SJCRH30 (cell line): Measurements from ENCODE around the gene ETV3. TPM values are rescaled to one million over a fixed set of nuclear protein-coding genes. Genes with fewer than 3 reads are reported as not detected.

Experiments used
- DNase-seq, 2 experiments: peaks; one replicate each; pipeline ENCODE4 v3.0.0-alpha.2; 2015 to 2020
- H3K27ac ChIP-seq: fragments of 250-450 bp; sonication (Bioruptor Pico); 2 replicates; pipeline ENCODE4 v1.5.1; 2020; ENCODE audit warnings: mild to moderate bottlenecking, moderate library complexity
- H3K27me3 ChIP-seq: fragments of 250-450 bp; sonication (Bioruptor Pico); 2 replicates; pipeline ENCODE4 v1.5.1; 2020; ENCODE audit warnings: mild to moderate bottlenecking, moderate library complexity
- H3K36me3 ChIP-seq: fragments of 250-450 bp; sonication (Bioruptor Pico); 2 replicates; pipeline ENCODE4 v1.5.1; 2020; ENCODE audit warnings: mild to moderate bottlenecking, moderate library complexity
- H3K4me1 ChIP-seq: fragments of 250-450 bp; sonication (Bioruptor Pico); 2 replicates; pipeline ENCODE4 v1.5.1; 2020; ENCODE audit warnings: mild to moderate bottlenecking, moderate library complexity
- H3K4me3 ChIP-seq: fragments of 250-450 bp; sonication (Bioruptor Pico); 2 replicates; pipeline ENCODE4 v1.5.1; 2020; ENCODE audit warnings: mild to moderate bottlenecking, moderate library complexity
- H3K9me3 ChIP-seq: fragments of 250-450 bp; sonication (Bioruptor Pico); replicated peaks from 2 replicates; pipeline ENCODE4 v1.5.1; 2020; ENCODE audit warnings: mild to moderate bottlenecking, moderate library complexity
- total RNA-seq: library from RNA; depleted of rRNA; stranded (reverse); fragments of >200 nt; shearing (Covaris generic); gene quantifications from 2 replicates; pipeline ENCODE4 v1.2.3, GENCODE V29; 2014; rRNA removed

ETV3 gene
- total RNA-seq, 1 experiment from 2014 or later = 12.5 TPM

DNA sequence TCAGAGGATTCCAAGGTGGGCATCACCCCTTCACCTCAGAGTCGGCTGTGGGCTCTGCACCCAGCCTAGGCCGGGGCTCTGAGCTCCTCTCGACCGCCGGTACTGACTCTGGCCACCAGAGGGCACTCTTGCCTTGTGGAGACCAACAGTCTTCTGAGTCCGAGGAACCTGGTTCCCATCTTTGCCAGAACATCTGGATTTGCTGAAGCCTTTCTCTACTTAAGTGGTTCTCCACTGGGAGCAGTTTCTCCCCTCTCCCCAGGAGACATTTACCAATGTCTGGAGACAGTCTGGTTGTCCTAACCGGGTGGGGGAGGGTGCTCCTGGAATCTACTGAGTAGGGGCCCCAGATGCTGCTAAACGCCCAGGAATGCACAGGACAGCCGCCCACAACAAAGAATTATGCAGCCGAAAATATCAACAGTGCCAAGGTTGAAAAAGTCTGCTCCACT is 48.0 kb downstream of the ETV3 start:
- DNase-seq = peak; percentile 73 to 87
- Histone ChIP-seq H3K4me3 (no peak overlapping the region), H3K9me3 (no peaks in the 10 kb centered on the region), H3K27me3 (peaks cover 10% of the 10 kb centered on the region), H3K27ac (no peak overlapping the region), H3K36me3 (no peaks in the 10 kb centered on the region), H3K4me1 (no peaks in the 10 kb centered on the region)

DNA sequence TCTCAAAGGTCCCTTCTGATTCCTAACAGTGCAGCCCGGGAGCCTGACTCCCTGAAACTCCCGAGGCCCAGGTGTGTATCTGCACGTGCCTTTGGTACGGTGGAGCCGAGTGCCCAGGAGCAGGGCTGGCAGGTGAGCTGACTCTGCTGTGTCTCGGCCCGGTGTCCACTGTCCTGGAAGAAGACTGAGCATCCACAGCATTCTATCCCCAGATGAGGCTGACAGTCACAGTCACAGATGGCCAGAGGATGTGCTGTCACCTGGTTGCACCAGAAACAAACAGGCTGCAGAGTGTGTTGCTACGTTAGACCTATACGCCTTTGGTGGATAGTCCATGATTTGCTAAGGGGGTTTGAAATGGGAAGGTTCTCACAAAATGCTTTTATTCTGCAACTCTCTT is 48.4 kb downstream of the ETV3 start:
- no peak overlapping the region for H3K4me3 ChIP-seq
- H3K4me1 ChIP-seq = no peaks in the 10 kb centered on the region
- no peaks in the 10 kb centered on the region for H3K9me3 ChIP-seq
- no peak for DNase-seq
- H3K27ac ChIP-seq = no peak overlapping the region
- H3K27me3 ChIP-seq = peaks cover 10% of the 10 kb centered on the region
- H3K36me3 ChIP-seq = no peaks in the 10 kb centered on the region

GRCh38 chr1:157088607-157089006 is 49.6 kb downstream of the ETV3 start:
- no peaks in the 10 kb centered on the region for H3K4me1 ChIP-seq
- no peak overlapping the region for H3K27ac ChIP-seq
- H3K9me3 ChIP-seq = no peaks in the 10 kb centered on the region
- peaks cover 10% of the 10 kb centered on the region for H3K27me3 ChIP-seq
- H3K36me3 ChIP-seq = no peaks in the 10 kb centered on the region
- DNase-seq = no peak
- H3K4me3 ChIP-seq = no peak overlapping the region

- peaks cover 10% of the 10 kb centered on the region for H3K27me3 ChIP-seq
- no peaks in the 10 kb centered on the region for H3K36me3 ChIP-seq
- H3K4me3 ChIP-seq = no peak overlapping the region
- no peaks in the 10 kb centered on the region for H3K9me3 ChIP-seq
- DNase-seq = no peak
- H3K4me1 ChIP-seq = no peaks in the 10 kb centered on the region
- H3K27ac ChIP-seq = no peak overlapping the region
Measured at GRCh38 chr1:157087030-157087429, 51.2 kb downstream of the ETV3 start.

GRCh38 chr1:157086299-157086698 is 51.9 kb downstream of the ETV3 start:
- H3K9me3 ChIP-seq = no peaks in the 10 kb centered on the region
- peaks cover 10% of the 10 kb centered on the region for H3K27me3 ChIP-seq
- H3K4me1 ChIP-seq = no peaks in the 10 kb centered on the region
- DNase-seq = no peak
- H3K36me3 ChIP-seq = no peaks in the 10 kb centered on the region
- H3K4me3 ChIP-seq = no peak overlapping the region
- no peak overlapping the region for H3K27ac ChIP-seq

DNA sequence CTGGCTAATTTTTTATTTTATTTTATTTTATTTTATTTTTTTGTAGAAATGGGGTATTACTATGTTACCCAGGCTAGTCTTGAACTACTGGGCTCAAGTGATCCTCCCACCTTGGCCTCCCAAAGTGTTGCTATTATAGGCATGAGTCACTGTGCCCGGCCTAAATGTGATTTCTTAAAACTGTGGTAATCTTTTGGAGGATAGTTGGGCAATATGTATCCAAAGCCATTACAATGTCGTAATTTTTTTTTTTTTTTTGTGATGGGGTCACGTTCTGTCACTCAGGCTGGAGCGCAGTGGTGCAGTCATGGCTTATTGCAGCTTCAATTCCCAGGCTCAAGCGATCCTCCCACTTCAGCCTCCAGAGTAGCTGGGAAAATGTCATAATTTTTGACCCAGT is 52.8 kb downstream of the ETV3 start:
- no peak for DNase-seq
- Histone ChIP-seq H3K27ac (no peak overlapping the region), H3K9me3 (no peaks in the 10 kb centered on the region), H3K4me1 (no peaks in the 10 kb centered on the region), H3K27me3 (peaks cover 10% of the 10 kb centered on the region), H3K36me3 (no peaks in the 10 kb centered on the region), H3K4me3 (no peak overlapping the region)

- H3K36me3 ChIP-seq = no peaks in the 10 kb centered on the region
- H3K9me3 ChIP-seq = no peaks in the 10 kb centered on the region
- H3K27ac ChIP-seq = no peak overlapping the region
- no peak overlapping the region for H3K4me3 ChIP-seq
- H3K27me3 ChIP-seq = peaks cover 8% of the 10 kb centered on the region
- no peaks in the 10 kb centered on the region for H3K4me1 ChIP-seq
- DNase-seq = no peak
Measured at GRCh38 chr1:157084720-157085119, 53.5 kb downstream of the ETV3 start.

- H3K9me3 ChIP-seq = no peaks in the 10 kb centered on the region
- H3K27me3 ChIP-seq = 0 out of 2 replicates have a peak, but pooled peaks cover 2% of the 10 kb centered on the region
- no peaks in the 10 kb centered on the region for H3K4me1 ChIP-seq
- no peak overlapping the region for H3K4me3 ChIP-seq
- H3K27ac ChIP-seq = no peak overlapping the region
- DNase-seq = no peak
- no peaks in the 10 kb centered on the region for H3K36me3 ChIP-seq
Measured at GRCh38 chr1:157081707-157082106, 56.5 kb downstream of the ETV3 start.

DNA sequence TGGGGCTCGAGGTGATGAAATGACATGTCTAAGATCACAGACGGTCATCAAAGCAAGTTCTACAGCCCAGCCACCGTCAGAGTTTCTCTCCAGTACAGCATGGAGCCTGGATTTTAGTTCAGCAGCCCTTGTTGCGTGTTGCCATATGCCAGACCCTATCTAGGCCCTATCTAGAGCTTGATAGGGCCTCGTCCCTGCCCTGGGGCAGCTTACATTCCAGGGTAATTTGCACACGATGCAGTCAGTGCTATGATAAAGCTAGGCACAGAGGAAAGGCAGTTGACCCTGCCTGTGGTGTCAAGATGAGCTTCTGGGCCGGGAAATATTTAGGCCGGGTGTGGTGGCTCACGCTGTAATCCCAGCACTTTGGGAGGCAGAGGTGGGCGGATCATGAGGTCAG is 57.5 kb downstream of the ETV3 start:
- Histone ChIP-seq H3K9me3 (no peaks in the 10 kb centered on the region), H3K36me3 (no peaks in the 10 kb centered on the region), H3K27ac (no peak overlapping the region), H3K27me3 (no peaks in the 10 kb centered on the region), H3K4me3 (no peak overlapping the region), H3K4me1 (no peaks in the 10 kb centered on the region)
- DNase-seq = no peak

GRCh38 chr1:157077394-157077793 is 60.8 kb downstream of the ETV3 start:
- H3K9me3 ChIP-seq = no peaks in the 10 kb centered on the region
- no peaks in the 10 kb centered on the region for H3K27me3 ChIP-seq
- H3K4me3 ChIP-seq = no peak overlapping the region
- no peaks in the 10 kb centered on the region for H3K36me3 ChIP-seq
- no peaks in the 10 kb centered on the region for H3K4me1 ChIP-seq
- DNase-seq = no peak
- no peak overlapping the region for H3K27ac ChIP-seq

DNA sequence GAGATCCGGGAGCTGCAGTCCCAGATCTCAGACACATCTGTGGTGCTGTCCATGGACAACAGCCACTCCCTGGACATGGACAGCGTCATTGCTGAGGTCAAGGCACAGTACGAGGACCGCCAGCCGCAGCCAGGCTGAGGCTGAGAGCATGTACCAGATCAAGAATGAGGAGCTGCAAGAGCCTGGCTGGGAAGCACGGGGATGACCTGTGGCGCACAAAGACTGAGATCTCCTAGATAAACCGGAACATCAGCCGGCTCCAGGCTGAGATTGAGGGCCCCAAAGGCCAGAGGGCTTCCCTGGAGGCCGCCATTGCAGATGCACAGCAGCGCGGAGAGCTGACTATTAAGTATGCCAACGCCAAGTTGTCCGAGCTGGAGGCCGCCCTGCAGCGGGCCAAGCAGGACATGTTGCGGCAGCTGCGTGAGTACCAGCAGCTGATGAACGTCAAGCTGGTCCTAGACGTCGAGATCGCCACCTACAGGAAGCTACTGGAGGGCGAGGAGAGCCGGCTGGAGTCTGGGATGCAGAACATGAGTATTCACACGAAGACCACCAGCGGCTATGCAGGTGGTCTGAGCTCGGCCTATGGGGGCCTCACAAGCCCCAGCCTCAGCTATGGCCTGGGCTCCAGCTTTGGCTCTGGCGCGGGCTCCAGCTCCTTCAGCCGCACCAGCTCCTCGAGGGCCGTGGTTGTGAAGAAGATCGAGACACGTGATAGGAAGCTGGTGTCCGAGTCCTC is 64.1 kb downstream of the ETV3 start:
- Histone ChIP-seq H3K4me1 (peaks cover 11% of the 10 kb centered on the region), H3K36me3 (no peaks in the 10 kb centered on the region), H3K27me3 (no peaks in the 10 kb centered on the region), H3K9me3 (no peaks in the 10 kb centered on the region), H3K4me3 (peak overlapping the region; percentile 40), H3K27ac (no peak overlapping the region)
- DNase-seq = peak; percentile 89 to 91

Other genes starting within 250 kb of the ETV3 start
- gene PEAR1, start 244.7 kb downstream of the ETV3 start, total RNA-seq = not detected in 2 replicates
- gene LRRC71, start 217.8 kb downstream of the ETV3 start, total RNA-seq = not detected in 2 replicates
- 19.0 and 19.7 TPM in 2 replicates for gene ARHGEF11, start 92.7 kb downstream of the ETV3 start, total RNA-seq
- 0.05 TPM in 1 of 2 replicates, not detected in the other for gene ETV3L, start 38.6 kb downstream of the ETV3 start, total RNA-seq